ENCODE data around the gene SCN10A. TPM values are rescaled to one million over a fixed set of nuclear protein-coding genes. Genes with fewer than 3 reads are reported as not detected.
A peak's percentile ranks its signal among the peaks of the same experiment; 100 is the strongest.

SCN10A gene
- total RNA-seq, 6 experiments from 2014 or later: not detected

- no peak for DNase-seq
- no peak overlapping the region for H3K27ac ChIP-seq
- no peaks in the 10 kb centered on the region for H3K36me3 ChIP-seq
- WGBS (ENCODE audit: insufficient coverage, low coverage, low lambda C conversion rate, missing lambda C conversion rate): 13% methylated on average over 9 of the region's 9 CpGs
- no peaks in the 10 kb centered on the region for H3K4me1 ChIP-seq
- H3K4me3 ChIP-seq: no peak overlapping the region
- intact Hi-C loops (cut with DNase I): loop anchor here in 1 of 2 donors (10.0 kb wide), 1 partner anchor 134 kb away; no protein-coding TSS in a partner anchor
- TF ChIP-seq POLR2A (IDR thresholded peaks at IDR 0.05) (no peak), CTCF (IDR thresholded peaks at IDR 0.05) (no peak)
- peaks cover 0 to 7% (median 0%) of the 10 kb centered on the region in 4 donors for H3K9me3 ChIP-seq
- no peaks in the 10 kb centered on the region for H3K27me3 ChIP-seq
- ATAC-seq: no peak
These were observed 157.2 kb downstream of the SCN10A start for GRCh38 chr3:38658841-38659240.

- 32% methylated on average over 5 of the region's 5 CpGs for WGBS (ENCODE audit: insufficient coverage, low coverage, low lambda C conversion rate, missing lambda C conversion rate)
- Histone ChIP-seq H3K27ac (no peak overlapping the region), H3K9me3 (peaks cover 0 to 6% (median 0%) of the 10 kb centered on the region in 4 donors), H3K36me3 (no peaks in the 10 kb centered on the region), H3K4me3 (no peak overlapping the region), H3K27me3 (no peaks in the 10 kb centered on the region), H3K4me1 (no peaks in the 10 kb centered on the region)
- DNase-seq (no peak), ATAC-seq (no peak)
- TF ChIP-seq POLR2A (IDR thresholded peaks at IDR 0.05) (no peak), CTCF (IDR thresholded peaks at IDR 0.05) (no peak)
- intact Hi-C loops (cut with DNase I): loop anchor here in 1 of 2 donors (10.0 kb wide), 1 partner anchor 133 kb away; no protein-coding TSS in a partner anchor
These were observed 158.6 kb downstream of the SCN10A start for GRCh38 chr3:38657369-38657768.

- Histone ChIP-seq H3K4me1 (no peaks in the 10 kb centered on the region), H3K27ac (no peak overlapping the region), H3K27me3 (no peaks in the 10 kb centered on the region), H3K4me3 (no peak overlapping the region), H3K36me3 (no peaks in the 10 kb centered on the region), H3K9me3 (peaks cover 0 to under 1% (median 0%) of the 10 kb centered on the region in 4 donors)
- TF ChIP-seq POLR2A (IDR thresholded peaks at IDR 0.05): no peak
- TF ChIP-seq CTCF (IDR thresholded peaks at IDR 0.05): peak in 3 of 4 donors; percentile 46 to 48 (median 47)
- 8% methylated on average over 3 of the region's 7 CpGs for WGBS (ENCODE audit: insufficient coverage, low coverage, low lambda C conversion rate, missing lambda C conversion rate)
- intact Hi-C loops (cut with DNase I): loop anchor here in 1 of 2 donors (10.0 kb wide), 1 partner anchor 131 kb away; no protein-coding TSS in a partner anchor
- ATAC-seq (peak; percentile 46 to 58 (median 52)), DNase-seq (no peak)
These were observed 160.2 kb downstream of the SCN10A start for GRCh38 chr3:38655708-38656300.

GRCh38 chr3:38653685-38654537 lies 162.1 kb downstream of the SCN10A start:
- H3K4me3 ChIP-seq: no peak overlapping the region
- DNase-seq (no peak), ATAC-seq (no peak)
- H3K27me3 ChIP-seq: peaks cover 0 to 5% of the 10 kb centered on the region in 2 donors
- 67% methylated on average over 3 of the region's 7 CpGs for WGBS (ENCODE audit: insufficient coverage, low coverage, low lambda C conversion rate, missing lambda C conversion rate)
- no peak for TF ChIP-seq CTCF (IDR thresholded peaks at IDR 0.05)
- no peak for TF ChIP-seq POLR2A (IDR thresholded peaks at IDR 0.05)
- no peak overlapping the region for H3K27ac ChIP-seq
- intact Hi-C loops (cut with DNase I): loop anchor here (5.0 to 10.0 kb wide), 2 partner anchors 129 to 132 kb away; no protein-coding TSS in a partner anchor
- H3K4me1 ChIP-seq: peaks cover 0 to 5% (median 2%) of the 10 kb centered on the region in 4 donors
- H3K9me3 ChIP-seq: no peaks in the 10 kb centered on the region
- H3K36me3 ChIP-seq: no peaks in the 10 kb centered on the region

All from right lobe of liver (tissue), 6 donors.